Measurements from ENCODE around the gene ZNF688. TPM values are rescaled to one million over a fixed set of nuclear protein-coding genes. Genes with fewer than 3 reads are reported as not detected.

The ZNF688 gene
- total and polyA plus RNA-seq, 2 of the 13 experiments (the other 11 are each of a cell fraction or from before 2014, with no cell fraction given): 2.4 to 5.4 TPM

DNA sequence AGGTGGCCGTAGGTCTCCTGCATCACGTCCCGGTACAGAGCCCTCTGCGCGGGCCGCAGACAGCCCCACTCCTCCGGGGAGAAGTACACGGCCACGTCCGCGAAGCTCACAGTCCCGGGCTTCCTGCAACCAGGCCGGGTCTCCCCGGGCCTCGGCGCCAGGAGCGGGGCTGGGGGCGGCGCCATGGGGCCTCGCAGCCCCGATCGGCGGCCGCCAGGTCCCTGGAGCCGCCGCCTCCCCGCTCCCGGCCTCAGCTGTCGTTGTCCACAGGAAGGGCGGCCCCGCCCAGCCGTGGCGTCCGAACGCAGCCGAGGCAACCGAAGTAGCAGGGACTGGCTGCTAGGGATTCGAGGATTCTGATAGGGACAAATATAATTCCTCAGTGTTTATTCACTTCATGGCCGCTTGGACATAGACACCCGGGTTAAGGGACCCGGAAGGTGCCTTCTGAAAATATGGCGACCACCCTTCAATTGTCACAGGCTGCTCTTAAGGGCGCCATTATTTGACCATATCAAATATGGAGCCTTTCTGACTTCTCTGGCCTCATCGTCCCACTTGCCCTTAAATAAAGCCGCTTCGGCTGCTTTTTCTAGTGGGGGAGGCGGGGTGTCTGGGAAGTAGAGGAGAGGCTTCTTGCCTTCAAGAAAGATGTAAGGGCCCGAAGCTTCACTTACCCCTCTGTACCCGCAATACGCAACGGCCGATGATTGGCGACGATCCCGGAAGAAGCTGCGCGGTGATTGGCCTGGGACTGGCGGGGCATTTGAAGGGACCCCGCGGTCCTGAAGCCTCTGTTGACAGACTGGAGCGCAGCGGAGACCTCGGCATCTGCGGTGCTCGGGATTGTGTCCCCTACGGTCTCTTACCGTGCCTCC, at the start of gene ZNF688 (continued):
- TF ChIP-seq, protein P1, sequence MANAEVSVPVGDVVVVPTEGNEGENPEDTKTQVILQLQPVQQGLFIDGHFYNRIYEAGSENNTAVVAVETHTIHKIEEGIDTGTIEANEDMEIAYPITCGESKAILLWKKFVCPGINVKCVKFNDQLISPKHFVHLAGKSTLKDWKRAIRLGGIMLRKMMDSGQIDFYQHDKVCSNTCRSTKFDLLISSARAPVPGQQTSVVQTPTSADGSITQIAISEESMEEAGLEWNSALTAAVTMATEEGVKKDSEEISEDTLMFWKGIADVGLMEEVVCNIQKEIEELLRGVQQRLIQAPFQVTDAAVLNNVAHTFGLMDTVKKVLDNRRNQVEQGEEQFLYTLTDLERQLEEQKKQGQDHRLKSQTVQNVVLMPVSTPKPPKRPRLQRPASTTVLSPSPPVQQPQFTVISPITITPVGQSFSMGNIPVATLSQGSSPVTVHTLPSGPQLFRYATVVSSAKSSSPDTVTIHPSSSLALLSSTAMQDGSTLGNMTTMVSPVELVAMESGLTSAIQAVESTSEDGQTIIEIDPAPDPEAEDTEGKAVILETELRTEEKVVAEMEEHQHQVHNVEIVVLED (CRISPR knock-in tag; IDR thresholded peaks at IDR 0.05; ENCODE audit: borderline replicate concordance): peak; percentile 85
- peak; percentile 77 for TF ChIP-seq KLF9 (CRISPR knock-in tag; IDR thresholded peaks at IDR 0.05; ENCODE audit: low read depth)
- TF ChIP-seq, protein P2, sequence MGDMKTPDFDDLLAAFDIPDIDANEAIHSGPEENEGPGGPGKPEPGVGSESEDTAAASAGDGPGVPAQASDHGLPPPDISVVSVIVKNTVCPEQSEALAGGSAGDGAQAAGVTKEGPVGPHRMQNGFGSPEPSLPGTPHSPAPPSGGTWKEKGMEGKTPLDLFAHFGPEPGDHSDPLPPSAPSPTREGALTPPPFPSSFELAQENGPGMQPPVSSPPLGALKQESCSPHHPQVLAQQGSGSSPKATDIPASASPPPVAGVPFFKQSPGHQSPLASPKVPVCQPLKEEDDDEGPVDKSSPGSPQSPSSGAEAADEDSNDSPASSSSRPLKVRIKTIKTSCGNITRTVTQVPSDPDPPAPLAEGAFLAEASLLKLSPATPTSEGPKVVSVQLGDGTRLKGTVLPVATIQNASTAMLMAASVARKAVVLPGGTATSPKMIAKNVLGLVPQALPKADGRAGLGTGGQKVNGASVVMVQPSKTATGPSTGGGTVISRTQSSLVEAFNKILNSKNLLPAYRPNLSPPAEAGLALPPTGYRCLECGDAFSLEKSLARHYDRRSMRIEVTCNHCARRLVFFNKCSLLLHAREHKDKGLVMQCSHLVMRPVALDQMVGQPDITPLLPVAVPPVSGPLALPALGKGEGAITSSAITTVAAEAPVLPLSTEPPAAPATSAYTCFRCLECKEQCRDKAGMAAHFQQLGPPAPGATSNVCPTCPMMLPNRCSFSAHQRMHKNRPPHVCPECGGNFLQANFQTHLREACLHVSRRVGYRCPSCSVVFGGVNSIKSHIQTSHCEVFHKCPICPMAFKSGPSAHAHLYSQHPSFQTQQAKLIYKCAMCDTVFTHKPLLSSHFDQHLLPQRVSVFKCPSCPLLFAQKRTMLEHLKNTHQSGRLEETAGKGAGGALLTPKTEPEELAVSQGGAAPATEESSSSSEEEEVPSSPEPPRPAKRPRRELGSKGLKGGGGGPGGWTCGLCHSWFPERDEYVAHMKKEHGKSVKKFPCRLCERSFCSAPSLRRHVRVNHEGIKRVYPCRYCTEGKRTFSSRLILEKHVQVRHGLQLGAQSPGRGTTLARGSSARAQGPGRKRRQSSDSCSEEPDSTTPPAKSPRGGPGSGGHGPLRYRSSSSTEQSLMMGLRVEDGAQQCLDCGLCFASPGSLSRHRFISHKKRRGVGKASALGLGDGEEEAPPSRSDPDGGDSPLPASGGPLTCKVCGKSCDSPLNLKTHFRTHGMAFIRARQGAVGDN (CRISPR knock-in tag; IDR thresholded peaks at IDR 0.05): peak; percentile 86
- no peak for TF ChIP-seq CENPX (CRISPR knock-in tag; IDR thresholded peaks at IDR 0.05)
- no peak for TF ChIP-seq PRPF4 (IDR thresholded peaks at IDR 0.05; ENCODE audit: low read depth, low read length, poor library complexity, severe bottlenecking)
- TF ChIP-seq MED8 (CRISPR knock-in tag; IDR thresholded peaks at IDR 0.05; ENCODE audit: insufficient replicate concordance): peak; percentile 32
- no peak for TF ChIP-seq ZNF207 (IDR thresholded peaks at IDR 0.05; ENCODE audit: borderline replicate concordance)
- TF ChIP-seq ZNF850 (CRISPR knock-in tag; conservative IDR thresholded peaks at IDR 0.05): no peak
- peak; percentile 96 for TF ChIP-seq NR2C2 (CRISPR knock-in tag; IDR thresholded peaks at IDR 0.05; ENCODE audit: borderline replicate concordance)
- peak; percentile 40; the same call in 1 of the 2 replicates for TF ChIP-seq JUND (CRISPR knock-in tag; IDR thresholded peaks at IDR 0.05)
- TF ChIP-seq THAP11 (CRISPR knock-in tag; IDR thresholded peaks at IDR 0.05): peak; percentile 87
- TF ChIP-seq CREB1 (IDR thresholded peaks at IDR 0.05): peak; percentile 73
- peak; percentile 96 for TF ChIP-seq CREB1 (CRISPR knock-in tag; IDR thresholded peaks at IDR 0.05)
- TF ChIP-seq, protein P3, sequence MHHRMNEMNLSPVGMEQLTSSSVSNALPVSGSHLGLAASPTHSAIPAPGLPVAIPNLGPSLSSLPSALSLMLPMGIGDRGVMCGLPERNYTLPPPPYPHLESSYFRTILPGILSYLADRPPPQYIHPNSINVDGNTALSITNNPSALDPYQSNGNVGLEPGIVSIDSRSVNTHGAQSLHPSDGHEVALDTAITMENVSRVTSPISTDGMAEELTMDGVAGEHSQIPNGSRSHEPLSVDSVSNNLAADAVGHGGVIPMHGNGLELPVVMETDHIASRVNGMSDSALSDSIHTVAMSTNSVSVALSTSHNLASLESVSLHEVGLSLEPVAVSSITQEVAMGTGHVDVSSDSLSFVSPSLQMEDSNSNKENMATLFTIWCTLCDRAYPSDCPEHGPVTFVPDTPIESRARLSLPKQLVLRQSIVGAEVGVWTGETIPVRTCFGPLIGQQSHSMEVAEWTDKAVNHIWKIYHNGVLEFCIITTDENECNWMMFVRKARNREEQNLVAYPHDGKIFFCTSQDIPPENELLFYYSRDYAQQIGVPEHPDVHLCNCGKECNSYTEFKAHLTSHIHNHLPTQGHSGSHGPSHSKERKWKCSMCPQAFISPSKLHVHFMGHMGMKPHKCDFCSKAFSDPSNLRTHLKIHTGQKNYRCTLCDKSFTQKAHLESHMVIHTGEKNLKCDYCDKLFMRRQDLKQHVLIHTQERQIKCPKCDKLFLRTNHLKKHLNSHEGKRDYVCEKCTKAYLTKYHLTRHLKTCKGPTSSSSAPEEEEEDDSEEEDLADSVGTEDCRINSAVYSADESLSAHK (CRISPR knock-in tag; IDR thresholded peaks at IDR 0.05; ENCODE audit: borderline replicate concordance): no peak
- peak; percentile 70; the same call in 1 of the 2 replicates for TF ChIP-seq TAF1 (CRISPR knock-in tag; IDR thresholded peaks at IDR 0.05)
- TF ChIP-seq, protein P4, sequence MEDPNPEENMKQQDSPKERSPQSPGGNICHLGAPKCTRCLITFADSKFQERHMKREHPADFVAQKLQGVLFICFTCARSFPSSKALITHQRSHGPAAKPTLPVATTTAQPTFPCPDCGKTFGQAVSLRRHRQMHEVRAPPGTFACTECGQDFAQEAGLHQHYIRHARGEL (CRISPR knock-in tag; IDR thresholded peaks at IDR 0.05): no peak
- TF ChIP-seq, protein P5, sequence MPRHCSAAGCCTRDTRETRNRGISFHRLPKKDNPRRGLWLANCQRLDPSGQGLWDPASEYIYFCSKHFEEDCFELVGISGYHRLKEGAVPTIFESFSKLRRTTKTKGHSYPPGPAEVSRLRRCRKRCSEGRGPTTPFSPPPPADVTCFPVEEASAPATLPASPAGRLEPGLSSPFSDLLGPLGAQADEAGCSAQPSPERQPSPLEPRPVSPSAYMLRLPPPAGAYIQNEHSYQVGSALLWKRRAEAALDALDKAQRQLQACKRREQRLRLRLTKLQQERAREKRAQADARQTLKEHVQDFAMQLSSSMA (CRISPR knock-in tag; IDR thresholded peaks at IDR 0.05): peak; percentile 92
- TF ChIP-seq, protein P6, sequence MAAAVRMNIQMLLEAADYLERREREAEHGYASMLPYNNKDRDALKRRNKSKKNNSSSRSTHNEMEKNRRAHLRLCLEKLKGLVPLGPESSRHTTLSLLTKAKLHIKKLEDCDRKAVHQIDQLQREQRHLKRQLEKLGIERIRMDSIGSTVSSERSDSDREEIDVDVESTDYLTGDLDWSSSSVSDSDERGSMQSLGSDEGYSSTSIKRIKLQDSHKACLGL (CRISPR knock-in tag; IDR thresholded peaks at IDR 0.05): peak; percentile 74; the same call in 1 of the 2 replicates

Measured in HepG2 (cell line).